GM12891 (cell line): ENCODE data around the gene ST7.

Source experiments
- POLR2A ChIP-seq: IDR thresholded peaks from 2 replicates; pipeline ENCODE4 v1.6.1; 2011; ENCODE audit warnings: low read depth, low read length, control low read depth
- TAF1 ChIP-seq: IDR thresholded peaks from 2 replicates; pipeline ENCODE4 v1.6.1; 2011; ENCODE audit warnings: low read depth, low read length, control low read depth

DNA sequence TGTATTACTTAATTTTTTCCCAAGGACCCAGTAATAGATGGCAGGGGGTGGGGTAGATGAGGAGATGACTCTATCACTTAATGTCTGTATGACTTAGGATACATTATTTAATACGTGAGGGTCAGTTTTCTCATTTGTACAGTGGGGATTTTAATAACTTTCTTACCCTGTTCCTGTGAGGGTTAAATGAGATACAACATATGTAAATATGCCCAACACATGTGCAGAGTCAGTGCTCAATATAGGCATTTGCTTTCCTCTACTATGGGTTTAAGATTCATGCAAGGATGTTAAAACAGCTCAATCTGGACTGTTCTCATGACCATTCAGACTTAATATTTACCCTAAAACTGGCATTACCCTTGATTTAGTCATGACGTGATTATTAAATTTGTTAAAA lies 31.2 kb downstream of the ST7 start:
- TF ChIP-seq TAF1, result no peak
- no peak for TF ChIP-seq POLR2A
